ENCODE data around the gene TULP4.
"Not testable (repeated sequence)": the region's sequence is repeated elsewhere in the genome, so short reads cannot be mapped to it uniquely, and the experiment has no call there.

Gene TULP4

DNA sequence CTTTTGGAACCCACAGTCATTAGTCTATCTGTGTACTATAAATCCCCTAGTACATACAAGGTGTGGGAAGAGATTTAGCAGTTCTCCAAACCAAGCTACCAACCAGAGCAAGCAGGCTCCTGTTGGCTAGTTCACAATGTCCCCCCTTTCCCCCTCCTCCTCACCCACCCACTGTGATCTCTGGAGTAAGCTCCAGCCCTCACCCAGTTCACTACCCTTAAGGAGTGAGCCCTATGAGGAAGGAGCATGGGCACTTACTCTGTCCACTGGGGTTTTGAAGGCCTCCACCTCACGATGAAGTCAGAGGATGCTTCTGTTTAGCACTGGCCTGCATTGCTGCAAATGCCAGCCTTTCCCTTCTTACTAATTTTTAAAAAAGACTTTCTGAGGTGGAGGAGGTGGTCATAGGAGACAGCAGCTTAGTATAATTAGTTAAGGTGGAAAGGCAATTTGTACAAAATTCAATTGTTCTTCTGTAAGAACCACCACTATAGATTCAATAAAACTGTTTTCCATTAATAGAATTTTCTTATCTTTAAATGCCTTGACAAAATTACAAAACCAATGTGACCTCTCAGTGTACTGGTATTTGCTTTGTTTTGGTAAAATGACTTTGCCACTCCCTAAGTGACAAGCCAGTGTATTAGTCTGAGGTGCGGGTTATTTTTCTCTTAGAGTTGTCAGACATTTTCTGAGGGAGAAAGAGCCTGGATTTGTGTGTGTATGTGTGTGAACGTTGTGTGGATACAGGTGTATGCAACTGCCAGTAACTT is 86.2 kb downstream of the TULP4 start:
- DNase-seq = no peak

- no peak for DNase-seq
These were observed 86.9 kb downstream of the TULP4 start for GRCh38 chr6:158399040-158399700.

- DNase-seq = no peak
These were observed 89.9 kb downstream of the TULP4 start for GRCh38 chr6:158402184-158402583.

- not testable (repeated sequence) for DNase-seq
These were observed 93.1 kb downstream of the TULP4 start for GRCh38 chr6:158405321-158405831.

DNA sequence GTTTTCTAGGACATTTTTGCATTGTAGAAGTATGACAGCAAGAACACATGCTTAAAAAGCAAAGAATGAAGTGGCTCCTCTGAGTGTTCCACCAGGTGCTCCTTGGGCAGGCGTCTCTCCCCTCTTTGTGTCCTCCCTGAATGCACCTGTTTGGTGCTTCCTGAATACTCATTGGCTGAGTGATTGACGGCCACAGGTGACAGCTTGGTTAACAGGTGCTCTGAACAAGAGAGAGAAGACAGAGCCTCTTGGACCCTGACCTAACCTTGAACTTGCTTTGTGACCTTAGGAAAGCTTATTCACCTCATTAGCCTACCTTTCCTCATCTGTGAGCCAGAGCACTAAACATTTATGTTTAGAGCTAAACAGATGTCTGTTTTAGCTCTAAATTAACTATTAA is 93.7 kb downstream of the TULP4 start:
- no peak for DNase-seq

DNA sequence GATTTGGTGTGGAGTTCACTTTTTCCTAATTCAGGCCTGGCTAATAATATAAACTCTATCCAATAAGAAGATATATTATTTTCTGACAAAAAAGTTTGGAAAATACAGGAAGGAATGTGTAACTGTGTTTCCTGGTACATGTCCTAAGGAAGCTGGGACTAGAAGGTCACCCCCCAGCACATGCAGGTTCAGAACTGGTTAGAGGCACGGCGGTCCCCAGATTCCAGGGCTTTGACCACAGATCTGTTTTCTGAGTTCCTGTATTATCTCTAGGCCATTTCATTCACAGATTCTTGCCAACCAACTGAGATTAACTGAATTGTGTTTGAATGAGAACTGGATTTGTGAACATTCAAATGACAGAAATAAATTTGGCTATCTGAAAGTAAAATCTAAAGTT is 94.5 kb downstream of the TULP4 start:
- no peak for DNase-seq

GRCh38 chr6:158408013-158408412 is 95.7 kb downstream of the TULP4 start:
- DNase-seq = no peak

DNA sequence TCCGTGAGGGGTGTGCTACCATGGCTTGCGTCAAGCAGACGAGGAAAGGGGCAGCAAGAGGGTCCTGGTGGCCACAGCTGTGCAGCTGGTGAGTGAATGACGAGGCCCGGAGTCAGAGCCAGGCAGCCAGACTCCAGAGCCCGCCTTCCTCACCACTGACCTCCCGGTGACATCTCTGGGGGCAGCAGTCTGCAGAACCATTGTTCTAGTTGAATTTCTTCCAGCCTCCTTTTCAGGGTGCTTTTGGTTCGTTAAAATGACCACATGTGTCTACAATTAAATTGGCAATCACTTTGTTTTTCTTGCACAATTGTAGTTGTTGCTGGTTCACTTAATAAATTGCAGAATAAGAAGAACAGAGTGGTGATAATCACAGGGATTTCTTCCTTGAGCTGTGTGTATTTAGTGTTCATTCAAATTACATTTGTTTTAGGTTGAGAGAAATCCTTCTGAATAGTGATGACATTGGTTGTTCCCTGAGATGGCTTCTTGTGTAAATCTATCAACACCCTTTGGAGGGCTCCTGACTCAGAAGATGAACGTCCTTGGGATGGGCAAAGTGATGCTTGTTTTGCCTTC is 96.4 kb downstream of the TULP4 start:
- no peak for DNase-seq

GRCh38 chr6:158409451-158409850 is 97.2 kb downstream of the TULP4 start:
- no peak for DNase-seq

GRCh38 chr6:158410784-158411183 is 98.5 kb downstream of the TULP4 start:
- no peak for DNase-seq

DNA sequence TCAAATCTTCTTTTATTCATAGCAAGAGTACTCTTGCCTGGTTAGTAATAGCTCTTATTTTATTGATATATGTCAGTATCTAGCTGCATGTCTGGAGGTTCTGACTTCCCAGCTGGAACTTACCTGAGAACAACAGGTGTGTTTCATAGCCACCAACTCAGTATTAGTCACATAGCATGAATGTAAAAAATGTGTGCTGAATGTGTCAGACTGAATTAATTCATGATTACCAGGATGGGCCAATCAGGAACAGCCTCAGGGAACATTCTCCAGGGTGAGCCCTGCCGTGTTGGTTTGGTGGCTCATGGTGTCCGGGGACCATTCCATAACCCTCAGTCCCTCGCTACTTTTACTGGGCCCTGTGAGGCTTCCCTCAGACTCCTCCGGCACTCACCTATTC is 99.7 kb downstream of the TULP4 start:
- no peak for DNase-seq

DNA sequence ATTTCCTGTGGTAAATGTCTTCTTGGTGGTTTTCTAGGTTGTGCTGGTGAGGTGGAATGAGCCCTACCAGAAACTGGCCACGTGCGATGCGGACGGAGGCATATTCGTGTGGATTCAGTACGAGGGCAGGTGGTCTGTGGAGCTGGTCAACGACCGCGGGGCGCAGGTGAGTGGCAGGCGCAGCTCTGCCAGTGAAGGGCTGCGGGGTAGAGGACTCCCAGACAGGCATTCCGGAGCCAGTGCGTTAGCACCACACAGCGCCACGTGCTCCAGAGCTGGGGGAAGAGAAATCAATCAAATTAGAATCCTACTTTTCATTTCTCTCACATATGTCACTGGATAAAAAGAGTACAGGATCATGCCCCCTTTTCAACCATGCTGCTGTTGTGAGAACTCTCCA is 100.8 kb downstream of the TULP4 start:
- no peak for DNase-seq

GRCh38 chr6:158413814-158414565 is 101.7 kb downstream of the TULP4 start:
- no peak for DNase-seq

DNA sequence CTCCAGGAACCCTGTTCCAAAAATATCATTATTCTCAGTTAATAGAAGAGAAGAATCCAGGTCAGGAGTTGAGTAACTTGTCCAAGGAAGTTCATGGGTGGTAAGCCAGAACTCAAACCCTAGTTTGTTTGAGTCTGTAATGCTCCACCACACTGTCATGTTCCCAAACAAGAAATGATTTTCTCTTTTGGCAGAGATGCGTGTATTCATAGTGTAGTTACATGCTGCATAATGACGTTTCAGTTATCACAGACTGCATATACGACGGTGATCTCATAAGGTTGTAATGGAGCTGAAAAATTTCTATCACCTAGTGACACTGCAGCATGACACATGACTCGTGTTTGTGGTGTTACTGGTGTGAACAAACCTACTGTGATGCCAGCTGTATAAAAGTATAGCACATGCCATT is 102.6 kb downstream of the TULP4 start:
- no peak for DNase-seq

DNA sequence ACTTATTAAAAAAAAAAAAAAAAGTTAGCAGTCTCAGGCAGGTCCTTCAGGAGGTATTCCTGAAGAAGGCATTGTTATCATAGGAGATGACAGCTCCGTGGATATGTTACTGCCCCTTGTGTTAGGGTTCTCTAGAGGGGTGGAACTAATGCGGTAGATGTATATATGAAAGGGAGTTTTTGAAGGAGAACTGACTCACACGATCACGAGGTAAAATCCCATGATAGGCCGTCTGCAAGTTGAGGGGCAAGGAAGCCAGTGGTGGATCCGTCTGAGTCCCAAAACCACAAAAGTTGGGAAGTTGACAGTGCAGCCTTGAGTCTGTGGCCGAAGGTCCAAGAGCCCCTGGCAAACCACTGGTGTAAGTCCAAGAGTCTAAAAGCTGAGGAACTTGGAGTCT is 103.4 kb downstream of the TULP4 start:
- no peak for DNase-seq

DNA sequence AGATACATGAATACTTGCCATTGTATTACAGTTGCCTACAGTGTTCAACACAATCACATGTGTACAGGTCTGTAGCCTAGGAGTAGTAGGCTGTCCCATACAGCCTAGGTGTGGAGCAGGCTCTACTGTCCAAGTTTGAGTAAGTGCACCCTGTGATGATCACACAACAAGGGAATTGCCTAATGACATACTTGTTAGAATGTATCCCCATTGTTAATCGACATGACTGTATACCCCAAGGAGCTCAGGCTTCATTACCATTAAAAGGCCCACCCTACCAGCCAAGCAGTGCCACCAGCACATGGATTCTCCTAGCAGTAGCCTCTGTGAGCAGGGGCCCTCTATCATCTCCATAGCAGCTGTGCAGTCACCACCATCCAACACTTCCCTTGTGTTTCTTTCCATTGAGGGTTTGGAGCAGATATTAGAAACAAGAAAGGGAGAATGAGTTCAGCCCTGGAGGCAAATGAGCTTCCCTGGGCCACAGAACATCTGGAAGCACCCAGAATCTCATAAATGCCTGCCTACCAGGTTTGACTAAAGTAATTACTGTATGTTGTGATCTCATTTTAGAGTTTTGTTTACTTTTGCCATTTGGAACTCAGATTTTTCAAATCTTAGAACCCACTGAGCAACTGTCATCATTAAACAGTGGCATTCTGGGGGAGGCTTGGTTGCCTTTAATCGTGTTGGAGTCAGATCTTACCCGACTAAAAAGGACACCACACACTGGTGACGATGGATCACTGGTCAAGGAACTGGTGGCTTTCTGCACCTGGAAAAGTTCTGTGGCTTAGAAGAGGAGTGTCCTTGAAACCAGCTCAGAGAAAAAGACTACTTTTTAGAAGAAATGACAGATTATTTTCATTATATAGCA is 104.9 kb downstream of the TULP4 start:
- no peak for DNase-seq

- DNase-seq = no peak
These were observed 105.5 kb downstream of the TULP4 start for GRCh38 chr6:158417760-158418098.

- no peak for DNase-seq
These were observed 106.2 kb downstream of the TULP4 start for GRCh38 chr6:158418501-158418900.

DNA sequence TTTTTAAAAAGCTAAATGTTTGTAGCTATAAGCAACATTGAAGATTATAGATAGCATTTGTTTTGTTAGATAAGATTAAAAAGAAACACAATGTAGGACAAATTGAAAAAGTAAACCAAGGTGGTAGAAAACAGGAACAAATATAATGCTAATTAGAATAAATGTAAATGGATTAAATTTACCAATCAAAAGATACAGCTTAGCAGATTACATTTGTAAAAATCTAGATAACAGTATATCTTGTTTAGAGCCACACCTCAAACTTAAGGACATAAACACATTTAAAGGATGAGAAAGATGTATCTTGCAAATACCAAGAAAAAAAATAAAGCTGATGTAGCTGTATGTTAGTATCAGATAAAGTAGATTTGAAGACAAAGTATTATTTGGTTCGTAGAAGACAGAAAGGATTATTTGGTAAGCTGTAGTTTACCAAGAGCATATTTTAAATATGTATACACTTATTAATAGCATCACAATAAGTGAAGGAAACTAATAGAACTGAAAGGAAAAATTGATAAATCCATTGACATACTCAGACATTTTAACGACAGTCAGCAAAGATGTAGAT is 107.2 kb downstream of the TULP4 start:
- DNase-seq = no peak

DNA sequence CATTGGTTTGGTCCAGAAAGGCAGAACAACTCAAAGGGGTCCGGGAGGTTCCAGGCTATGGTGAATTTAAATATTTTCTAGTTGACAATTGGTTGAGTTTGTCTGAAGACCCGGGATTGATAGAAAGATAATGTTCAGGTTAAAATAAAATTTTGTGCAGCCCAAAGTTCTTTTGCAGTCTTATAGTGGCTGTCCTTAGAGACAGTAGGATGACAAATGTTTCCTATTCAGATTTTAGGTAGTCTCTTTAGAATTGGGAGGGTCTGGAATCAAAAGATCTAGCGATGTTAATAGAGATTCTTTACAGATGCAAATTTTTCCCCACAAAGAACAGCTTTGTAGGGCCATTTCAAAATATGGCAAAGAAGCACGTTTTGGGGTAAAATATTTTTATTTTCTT is 109.1 kb downstream of the TULP4 start:
- DNase-seq = no peak

GRCh38 chr6:158422629-158423238 is 110.5 kb downstream of the TULP4 start:
- DNase-seq = no peak

GRCh38 chr6:158431036-158431435 is 118.8 kb downstream of the TULP4 start:
- no peak for DNase-seq

Data from activated CD4-positive, alpha-beta T cell treated with anti-CD3 and anti-CD28 coated beads, Interleukin-2, amount 50 U/mL, for 4 hours (primary cell).